AG09309 (cell line): ENCODE data around the gene PLCH1.

Experiments
- DNase-seq: peaks from one replicate; pipeline ENCODE4 v3.0.0-alpha.2; 2010; ENCODE audit warnings: low read depth
- H3K4me3 ChIP-seq: 2 replicates; pipeline ENCODE4 v1.5.1; 2011; ENCODE audit warnings: mild to moderate bottlenecking, low read depth, low read length, moderate library complexity; ENCODE audit not compliant: control insufficient read depth
- TF ChIP-seq, protein P1 (sequence below): IDR thresholded peaks from 2 replicates; pipeline ENCODE4 v1.5.1; 2011; ENCODE audit warnings: mild to moderate bottlenecking, low read depth, low read length, inconsistent platforms; ENCODE audit not compliant: insufficient read depth, control insufficient read depth; ENCODE audit errors: missing control alignments

PLCH1 gene

DNA sequence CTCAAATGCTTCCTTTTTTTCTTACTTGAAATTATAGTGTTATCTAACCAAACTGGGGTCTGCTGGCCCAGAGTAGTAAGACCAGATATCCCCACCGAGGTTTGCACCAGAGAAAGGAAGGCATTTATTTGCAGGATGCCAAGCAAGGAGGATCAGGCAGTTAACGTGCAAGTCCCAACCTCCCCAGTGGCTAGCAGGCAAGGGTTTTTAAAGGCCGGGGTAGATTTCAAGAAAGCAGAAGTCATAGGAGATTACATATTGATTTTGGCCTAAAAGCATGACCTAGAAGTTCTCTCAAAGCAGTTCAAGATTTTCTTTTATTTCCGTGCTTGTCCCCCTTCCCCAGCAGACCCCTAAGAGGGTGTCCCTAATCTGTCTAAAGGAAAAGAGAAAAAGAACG is 418.6 kb downstream of the PLCH1 start:
- H3K4me3 ChIP-seq, result no peak overlapping the region
- TF ChIP-seq, protein P1, sequence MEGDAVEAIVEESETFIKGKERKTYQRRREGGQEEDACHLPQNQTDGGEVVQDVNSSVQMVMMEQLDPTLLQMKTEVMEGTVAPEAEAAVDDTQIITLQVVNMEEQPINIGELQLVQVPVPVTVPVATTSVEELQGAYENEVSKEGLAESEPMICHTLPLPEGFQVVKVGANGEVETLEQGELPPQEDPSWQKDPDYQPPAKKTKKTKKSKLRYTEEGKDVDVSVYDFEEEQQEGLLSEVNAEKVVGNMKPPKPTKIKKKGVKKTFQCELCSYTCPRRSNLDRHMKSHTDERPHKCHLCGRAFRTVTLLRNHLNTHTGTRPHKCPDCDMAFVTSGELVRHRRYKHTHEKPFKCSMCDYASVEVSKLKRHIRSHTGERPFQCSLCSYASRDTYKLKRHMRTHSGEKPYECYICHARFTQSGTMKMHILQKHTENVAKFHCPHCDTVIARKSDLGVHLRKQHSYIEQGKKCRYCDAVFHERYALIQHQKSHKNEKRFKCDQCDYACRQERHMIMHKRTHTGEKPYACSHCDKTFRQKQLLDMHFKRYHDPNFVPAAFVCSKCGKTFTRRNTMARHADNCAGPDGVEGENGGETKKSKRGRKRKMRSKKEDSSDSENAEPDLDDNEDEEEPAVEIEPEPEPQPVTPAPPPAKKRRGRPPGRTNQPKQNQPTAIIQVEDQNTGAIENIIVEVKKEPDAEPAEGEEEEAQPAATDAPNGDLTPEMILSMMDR, result no peak
- DNase-seq, result no peak
